BJ (cell line): ENCODE measurements around the gene STXBP6. TPM values are rescaled to one million over a fixed set of nuclear protein-coding genes. Genes with fewer than 3 reads are reported as not detected.

ENCODE experiments used
- CTCF ChIA-PET: fragments of 350-600 bp; formaldehyde crosslinking; extraction: SDS; loops from one replicate; lab custom pipeline; 2021; ENCODE audit warnings: antibody characterized with exemption, inconsistent platforms; lab: Yijun Ruan, JAX
- POLR2A ChIA-PET: fragments of 300-600 bp; sonication (Branson Sonifier 250); formaldehyde crosslinking; extraction: SDS; loops from one replicate; lab custom pipeline; 2021; ENCODE audit warnings: antibody characterized with exemption; lab: Charles Lee
- DNase-seq: peaks from one replicate; pipeline ENCODE4 v3.0.0-alpha.2; 2011; ENCODE audit warnings: low read depth
- H3K27me3 ChIP-seq: 2 replicates; pipeline ENCODE4 v1.6.0; 2011; ENCODE audit warnings: low read length; ENCODE audit not compliant: control insufficient read depth, insufficient read depth
- H3K36me3 ChIP-seq: 2 replicates; pipeline ENCODE4 v1.5.1; 2011; ENCODE audit warnings: low read length; ENCODE audit not compliant: control insufficient read depth, insufficient read depth
- H3K4me3 ChIP-seq: 2 replicates; pipeline ENCODE4 v1.5.1; 2011; ENCODE audit warnings: low read depth, mild to moderate bottlenecking, control low read depth, low read length
- polyA plus RNA-seq: library from polyadenylated mRNA; depleted of rRNA; stranded (reverse); fragments of >200 nt; gene quantifications from 2 replicates; pipeline ENCODE4 v1.2.3, GENCODE V29; 2011
- TF ChIP-seq, protein P1 (sequence below): IDR thresholded peaks from 2 replicates; pipeline ENCODE4 v1.5.1; 2011; ENCODE audit warnings: low read depth, mild to moderate bottlenecking, control low read depth, inconsistent platforms, low read length, moderate library complexity; ENCODE audit not compliant: insufficient read depth

The STXBP6 gene
- polyA plus RNA-seq, 1 experiment, result 12.1 TPM

GRCh38 chr14:24913021-24913420 lies 136.9 kb downstream of the STXBP6 start:
- no peaks in the 10 kb centered on the region for H3K36me3 ChIP-seq
- no peak for DNase-seq
- TF ChIP-seq, protein P1, sequence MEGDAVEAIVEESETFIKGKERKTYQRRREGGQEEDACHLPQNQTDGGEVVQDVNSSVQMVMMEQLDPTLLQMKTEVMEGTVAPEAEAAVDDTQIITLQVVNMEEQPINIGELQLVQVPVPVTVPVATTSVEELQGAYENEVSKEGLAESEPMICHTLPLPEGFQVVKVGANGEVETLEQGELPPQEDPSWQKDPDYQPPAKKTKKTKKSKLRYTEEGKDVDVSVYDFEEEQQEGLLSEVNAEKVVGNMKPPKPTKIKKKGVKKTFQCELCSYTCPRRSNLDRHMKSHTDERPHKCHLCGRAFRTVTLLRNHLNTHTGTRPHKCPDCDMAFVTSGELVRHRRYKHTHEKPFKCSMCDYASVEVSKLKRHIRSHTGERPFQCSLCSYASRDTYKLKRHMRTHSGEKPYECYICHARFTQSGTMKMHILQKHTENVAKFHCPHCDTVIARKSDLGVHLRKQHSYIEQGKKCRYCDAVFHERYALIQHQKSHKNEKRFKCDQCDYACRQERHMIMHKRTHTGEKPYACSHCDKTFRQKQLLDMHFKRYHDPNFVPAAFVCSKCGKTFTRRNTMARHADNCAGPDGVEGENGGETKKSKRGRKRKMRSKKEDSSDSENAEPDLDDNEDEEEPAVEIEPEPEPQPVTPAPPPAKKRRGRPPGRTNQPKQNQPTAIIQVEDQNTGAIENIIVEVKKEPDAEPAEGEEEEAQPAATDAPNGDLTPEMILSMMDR, result no peak
- no peak overlapping the region for H3K4me3 ChIP-seq
- POLR2A ChIA-PET, result no interaction called here
- CTCF ChIA-PET, result no interaction called here
- no peaks in the 10 kb centered on the region for H3K27me3 ChIP-seq

GRCh38 chr14:24911324-24912109 lies 138.4 kb downstream of the STXBP6 start:
- POLR2A ChIA-PET, result no interaction called here
- CTCF ChIA-PET, result interaction anchor here (0.9 kb wide), 1 partner anchor 74 kb away, joined by 3 read pairs; no protein-coding TSS in a partner anchor
- Histone ChIP-seq H3K36me3 (no peaks in the 10 kb centered on the region), H3K4me3 (no peak overlapping the region), H3K27me3 (no peaks in the 10 kb centered on the region)
- TF ChIP-seq, protein P1, result no peak
- peak; percentile 69 for DNase-seq

DNA sequence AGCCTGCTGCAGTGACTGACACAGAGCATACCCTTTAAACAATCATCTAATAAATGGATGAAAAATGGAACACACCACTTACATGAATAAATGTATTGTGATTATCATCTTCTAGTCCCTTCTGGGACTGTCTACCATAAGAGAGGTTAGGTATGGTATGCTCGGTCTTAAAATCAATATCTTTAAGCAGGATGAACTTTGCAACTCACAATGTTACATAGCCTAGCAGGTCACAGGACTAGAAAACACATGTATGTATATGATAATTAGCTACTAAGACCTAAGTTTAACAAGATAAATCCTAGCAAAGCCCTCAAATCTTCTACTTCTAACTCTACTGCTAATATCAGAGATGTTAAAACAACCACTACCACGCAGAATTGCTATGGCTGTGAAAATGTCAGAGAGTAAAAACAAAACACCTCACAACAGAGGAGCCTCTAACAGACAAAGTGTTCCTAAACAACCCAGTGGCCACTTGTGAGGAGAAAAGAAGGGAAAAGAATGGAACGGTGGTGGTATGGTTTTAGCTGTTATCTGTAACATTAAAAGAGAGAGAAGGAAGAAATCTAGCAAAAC lies 139.4 kb downstream of the STXBP6 start:
- H3K4me3 ChIP-seq, result no peak overlapping the region
- no peak for DNase-seq
- ChIA-PET CTCF (interaction anchor here (0.9 kb wide), 1 partner anchor 73 kb away, joined by 3 read pairs; no protein-coding TSS in a partner anchor), POLR2A (no interaction called here)
- H3K27me3 ChIP-seq, result no peaks in the 10 kb centered on the region
- TF ChIP-seq, protein P1, result no peak
- H3K36me3 ChIP-seq, result no peaks in the 10 kb centered on the region

DNA sequence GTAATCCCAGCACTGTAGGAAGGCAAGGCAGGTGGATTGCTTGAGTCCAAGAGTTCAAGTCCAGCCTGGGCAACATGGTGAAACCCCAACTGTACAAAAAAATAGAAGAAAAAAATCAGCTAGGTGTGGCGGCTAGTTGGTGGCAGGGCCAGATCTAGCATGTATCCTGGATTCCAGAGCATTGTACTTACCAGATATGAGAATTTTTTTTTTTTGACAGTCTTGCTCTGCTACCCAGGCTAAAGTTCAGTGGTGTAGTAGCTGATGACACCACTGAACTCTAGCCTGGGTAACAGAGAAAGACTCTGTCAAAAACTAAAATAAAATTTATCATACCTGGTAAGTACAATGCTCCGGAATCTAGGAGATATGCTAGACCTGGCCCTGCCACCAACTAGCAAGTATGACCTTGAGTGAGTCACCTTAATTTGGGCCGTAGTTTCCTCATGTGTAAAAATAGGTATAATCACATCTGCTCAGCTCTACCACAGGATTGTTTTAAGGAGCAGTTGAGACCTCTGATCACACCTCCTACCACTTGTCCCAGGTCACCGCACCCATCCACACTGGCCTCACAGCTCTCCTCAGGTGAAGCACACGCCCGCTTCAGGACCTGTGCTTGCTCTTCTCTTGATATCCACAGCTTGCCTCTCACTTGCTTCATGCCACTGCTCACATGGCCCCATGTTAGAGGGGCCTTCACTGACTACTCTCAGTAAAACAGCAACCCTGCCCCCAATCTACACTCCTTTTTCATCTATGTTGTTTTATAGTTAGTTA lies 140.2 kb downstream of the STXBP6 start:
- TF ChIP-seq, protein P1, result no peak
- ChIA-PET CTCF (interaction anchor here (0.6 kb wide), 1 partner anchor 135 kb away, joined by 3 read pairs; no protein-coding TSS in a partner anchor), POLR2A (no interaction called here)
- Histone ChIP-seq H3K4me3 (no peak overlapping the region), H3K36me3 (no peaks in the 10 kb centered on the region), H3K27me3 (no peaks in the 10 kb centered on the region)
- DNase-seq, result no peak
